BE2C (cell line): Measurements from ENCODE around the gene RUSC1.

ENCODE experiments used
- DNase-seq: peaks from one replicate; pipeline ENCODE4 v3.0.0-alpha.2; 2020
- H3K27me3 ChIP-seq: fragments of 250-450 bp; sonication (Bioruptor Pico); 2 replicates; pipeline ENCODE4 v1.5.1; 2020; ENCODE audit warnings: mild to moderate bottlenecking
- H3K36me3 ChIP-seq: fragments of 250-450 bp; sonication (Bioruptor Pico); 2 replicates; pipeline ENCODE4 v1.5.1; 2020; ENCODE audit warnings: mild to moderate bottlenecking
- H3K4me1 ChIP-seq: fragments of 250-450 bp; sonication (Bioruptor Pico); 2 replicates; pipeline ENCODE4 v1.5.1; 2020
- H3K4me3 ChIP-seq: 2 replicates; pipeline ENCODE4 v1.5.1; 2011; ENCODE audit warnings: low read depth, low read length
- H3K9me3 ChIP-seq: fragments of 250-450 bp; sonication (Bioruptor Pico); 2 replicates; pipeline ENCODE4 v1.5.1; 2020
- CTCF ChIP-seq: IDR thresholded peaks from 2 replicates; pipeline ENCODE4 v1.5.1; 2012; ENCODE audit warnings: mild to moderate bottlenecking, low read depth, low read length

The RUSC1 gene

GRCh38 chr1:155379180-155379579, 58.5 kb downstream of the RUSC1 start:
- Histone ChIP-seq H3K27me3 (no peaks in the 10 kb centered on the region), H3K4me1 (no peaks in the 10 kb centered on the region), H3K9me3 (no peaks in the 10 kb centered on the region), H3K4me3 (no peak overlapping the region), H3K36me3 (peaks cover 39% of the 10 kb centered on the region)
- no peak for TF ChIP-seq CTCF
- DNase-seq, result no peak

- DNase-seq, result no peak
- Histone ChIP-seq H3K4me1 (no peaks in the 10 kb centered on the region), H3K9me3 (no peaks in the 10 kb centered on the region), H3K36me3 (peaks cover 41% of the 10 kb centered on the region), H3K27me3 (no peaks in the 10 kb centered on the region), H3K4me3 (no peak overlapping the region)
- TF ChIP-seq CTCF, result no peak
Measured at GRCh38 chr1:155379631-155380090, 59.0 kb downstream of the RUSC1 start.
